Right ventricle myocardium inferior (tissue), 1 donor: Measurements from ENCODE around the gene RGS12. TPM values are rescaled to one million over a fixed set of nuclear protein-coding genes. Genes with fewer than 3 reads are reported as not detected.
"Not testable (repeated sequence)": the region's sequence is repeated elsewhere in the genome, so short reads cannot be mapped to it uniquely, and the experiment has no call there.

Experiments
- ATAC-seq: fragments of 200-7000 bp; cut with Tn5 transposase; one replicate; pipeline ENCODE4 v1.9.1; 2020; ENCODE audit warnings: mild to moderate bottlenecking, moderate library complexity
- DNase-seq: peaks from one replicate; pipeline ENCODE4 v3.0.0; 2021; ENCODE audit errors: missing footprints
- intact Hi-C: fragments of 100-400 bp; cut with DNase I; formaldehyde crosslinking; loops from one replicate; pipeline ENCODE4 v1.11.0; 2022
- total RNA-seq: library from RNA; stranded (reverse); fragmentation: NEBNext Ultra II Directional; extraction: Animal tissue kit (Norgen Biotek cat#: 25700); gene quantifications from one replicate; pipeline ENCODE4 v1.2.1, GENCODE V29; 2021
- donor health status: DM: no; HTN: yes; CAD: no; lungs with severe emphysema.

The RGS12 gene
- total RNA-seq, 1 donor from 2014 or later = 21.0 TPM

DNA sequence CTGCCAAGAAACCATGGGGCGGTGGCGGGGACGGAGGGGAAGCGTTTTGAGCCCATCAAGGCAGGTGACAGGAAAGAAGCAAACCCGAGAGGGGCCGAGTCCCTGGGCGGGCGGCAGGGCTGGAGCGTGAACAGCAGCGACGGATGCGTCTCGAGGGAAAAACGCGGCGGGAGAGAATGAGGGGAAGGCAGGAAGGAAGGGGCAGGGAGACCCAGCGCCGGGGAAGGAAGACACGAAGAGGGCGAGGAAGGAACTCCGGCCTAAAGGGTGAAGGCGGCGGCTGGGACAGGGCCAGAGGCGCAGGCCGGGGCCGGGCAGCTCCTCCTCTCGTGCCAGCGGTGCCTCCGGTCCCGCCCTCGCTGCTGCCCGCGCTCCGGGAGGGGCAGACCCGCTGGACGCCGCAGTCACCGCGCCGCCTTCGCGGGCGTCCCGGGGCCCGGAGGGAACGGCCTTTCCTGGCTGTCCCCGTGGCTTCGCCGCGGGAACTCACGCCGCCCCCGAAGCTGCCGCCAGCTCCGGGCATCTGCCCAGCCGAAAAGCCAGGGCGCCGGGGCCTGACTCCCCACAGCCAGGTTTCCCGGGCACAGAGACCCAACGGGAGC lies 751 bp upstream of the RGS12 start:
- peak; percentile 77 for DNase-seq
- intact Hi-C loops = loop anchor here (5.0 kb wide), 1 partner anchor 40 kb away; no protein-coding TSS in a partner anchor

DNA sequence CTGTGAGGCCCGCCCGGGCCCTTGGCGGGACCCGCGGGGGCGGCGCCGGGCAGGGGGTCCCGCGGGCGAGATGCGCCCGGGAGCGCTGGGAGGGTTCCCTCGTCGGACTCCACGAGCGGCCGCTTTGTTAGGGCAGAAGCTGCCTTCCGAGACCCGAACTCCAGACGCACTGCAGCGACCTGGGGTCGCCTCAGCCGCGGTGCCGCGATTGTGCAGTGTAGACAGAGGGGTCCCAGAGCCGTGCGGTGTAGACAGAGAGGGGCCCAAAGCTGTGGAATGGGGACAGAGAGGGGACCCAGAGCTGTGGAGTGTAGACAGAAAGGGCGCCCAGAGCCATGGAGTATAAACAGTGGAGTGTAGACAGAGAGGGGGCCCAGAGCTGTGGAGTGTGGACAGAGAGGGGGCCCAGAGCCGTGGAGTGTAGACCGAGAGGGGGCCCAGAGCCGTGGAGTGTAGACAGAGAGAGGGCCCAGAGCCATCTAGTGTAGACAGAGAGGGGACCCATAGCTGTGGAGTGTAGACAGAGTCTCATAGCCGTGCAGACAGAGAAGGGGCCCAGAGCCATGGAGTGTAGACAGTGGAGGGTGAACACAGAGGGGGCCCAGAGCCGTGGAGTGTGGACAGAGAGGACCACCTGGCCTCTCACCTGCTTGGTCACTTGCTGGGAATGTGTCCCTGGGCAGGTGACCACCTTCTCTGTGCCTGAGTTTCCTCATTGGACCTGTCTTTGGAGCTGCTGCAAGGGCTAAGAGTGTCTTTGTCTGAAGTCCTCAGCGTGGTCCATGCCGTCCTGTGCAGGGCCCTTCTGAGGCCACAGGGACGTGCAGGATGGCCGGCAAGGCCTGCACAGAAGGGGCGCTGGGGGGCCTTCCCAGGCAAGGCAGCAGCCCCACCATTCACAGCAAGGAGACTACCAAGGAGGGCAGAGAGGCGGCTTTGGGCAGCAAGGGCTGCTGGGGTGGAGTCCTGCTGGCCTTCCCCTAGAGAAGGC lies 875 bp downstream of the RGS12 start:
- ATAC-seq (no peak), DNase-seq (peak; percentile 68)
- intact Hi-C loops = loop anchor here (5.0 kb wide), 1 partner anchor 39 kb away; no protein-coding TSS in a partner anchor

More for the DNA sequence above, 751 bp upstream of the RGS12 start:
- ATAC-seq = peak; percentile 72

DNA sequence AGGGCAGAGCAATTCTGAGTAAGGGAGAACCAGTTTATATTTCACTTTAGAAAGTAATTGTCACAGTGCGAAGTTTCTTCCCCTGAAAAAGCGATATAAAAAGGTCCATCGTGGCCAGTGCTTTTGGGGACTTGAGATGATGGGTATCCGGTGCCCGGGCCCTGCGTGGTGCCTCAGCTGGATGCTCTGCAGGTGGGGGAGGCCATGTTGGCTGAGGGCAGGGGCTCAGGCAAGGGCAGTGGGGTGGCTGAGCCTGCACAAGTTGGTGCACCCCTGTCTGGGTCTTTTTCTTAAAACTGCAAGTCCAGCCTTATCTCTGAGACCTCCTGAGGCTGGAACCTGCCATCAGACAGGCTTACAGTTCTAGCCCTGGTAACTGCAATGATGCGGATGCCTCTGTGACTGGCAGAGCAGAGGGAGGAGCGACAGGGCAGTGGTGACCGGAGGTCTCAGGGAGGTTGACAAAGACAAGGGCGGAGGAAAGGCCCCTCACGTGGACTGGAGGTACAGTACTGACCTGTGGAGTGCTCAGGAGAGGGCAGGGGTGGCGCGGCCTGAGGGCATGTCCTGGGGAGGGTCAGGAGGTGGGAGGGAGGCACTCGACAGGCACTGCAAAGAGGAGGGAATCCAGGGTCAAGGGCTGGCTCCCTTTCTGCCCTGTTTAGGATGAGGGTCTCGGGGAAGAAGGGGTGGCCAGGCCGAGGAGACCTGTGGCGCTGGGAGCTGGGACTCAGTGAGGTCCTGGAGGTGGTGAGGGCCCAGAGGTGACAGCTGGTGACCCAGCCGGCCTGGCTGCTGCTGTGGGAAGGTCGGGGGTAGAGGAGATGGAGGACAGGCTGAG lies 1.8 kb downstream of the RGS12 start:
- ATAC-seq (no peak), DNase-seq (peak; percentile 57)
- intact Hi-C loops = loop anchor here (5.0 kb wide), 1 partner anchor 38 kb away; no protein-coding TSS in a partner anchor

DNA sequence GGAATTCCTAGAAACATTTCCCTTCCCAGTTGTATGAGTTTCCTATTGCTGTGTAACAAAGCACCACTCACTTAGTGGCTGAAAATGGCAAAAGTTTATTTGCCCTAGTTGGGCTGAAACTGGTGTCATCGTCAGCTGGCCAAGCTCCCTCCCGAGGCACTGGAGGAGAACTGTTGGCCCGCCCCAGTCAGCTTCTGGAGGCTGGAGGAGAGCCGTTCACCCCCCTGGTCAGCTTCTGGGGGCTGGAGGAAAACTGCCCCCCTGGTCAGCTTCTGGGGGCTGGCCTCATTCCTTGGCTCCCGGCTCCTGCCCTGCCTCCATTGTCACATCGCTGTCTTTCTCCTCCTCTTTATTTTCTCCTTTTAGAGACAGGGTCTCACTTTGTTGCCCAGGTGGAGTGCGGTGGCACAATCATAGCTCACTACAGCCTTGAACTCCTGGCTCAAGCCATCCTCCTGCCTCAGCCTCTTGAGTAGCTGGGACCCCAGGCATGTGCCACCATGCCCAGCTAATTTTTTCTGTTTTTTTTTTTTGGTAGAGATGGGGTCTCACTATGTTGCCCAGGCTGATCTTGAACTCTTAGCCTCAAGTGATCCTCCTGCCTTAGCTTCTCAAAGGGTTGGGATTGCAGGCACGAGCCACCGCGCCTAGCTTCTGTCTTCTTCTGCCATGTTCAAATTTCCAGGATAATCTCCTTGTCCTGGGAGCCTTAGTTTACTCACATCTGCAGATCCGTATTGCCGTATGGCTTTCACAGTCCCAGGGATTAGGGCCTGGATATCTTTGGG lies 3.2 kb downstream of the RGS12 start:
- intact Hi-C loops = no loop called here
- no peak for ATAC-seq
- DNase-seq = no peak

- DNase-seq (no peak), ATAC-seq (no peak)
- intact Hi-C loops = no loop called here
These were observed 3.8 kb downstream of the RGS12 start for GRCh38 chr4:3296651-3297050.

GRCh38 chr4:3297066-3297859 lies 4.4 kb downstream of the RGS12 start:
- intact Hi-C loops = no loop called here
- no peak for DNase-seq
- ATAC-seq = no peak

DNA sequence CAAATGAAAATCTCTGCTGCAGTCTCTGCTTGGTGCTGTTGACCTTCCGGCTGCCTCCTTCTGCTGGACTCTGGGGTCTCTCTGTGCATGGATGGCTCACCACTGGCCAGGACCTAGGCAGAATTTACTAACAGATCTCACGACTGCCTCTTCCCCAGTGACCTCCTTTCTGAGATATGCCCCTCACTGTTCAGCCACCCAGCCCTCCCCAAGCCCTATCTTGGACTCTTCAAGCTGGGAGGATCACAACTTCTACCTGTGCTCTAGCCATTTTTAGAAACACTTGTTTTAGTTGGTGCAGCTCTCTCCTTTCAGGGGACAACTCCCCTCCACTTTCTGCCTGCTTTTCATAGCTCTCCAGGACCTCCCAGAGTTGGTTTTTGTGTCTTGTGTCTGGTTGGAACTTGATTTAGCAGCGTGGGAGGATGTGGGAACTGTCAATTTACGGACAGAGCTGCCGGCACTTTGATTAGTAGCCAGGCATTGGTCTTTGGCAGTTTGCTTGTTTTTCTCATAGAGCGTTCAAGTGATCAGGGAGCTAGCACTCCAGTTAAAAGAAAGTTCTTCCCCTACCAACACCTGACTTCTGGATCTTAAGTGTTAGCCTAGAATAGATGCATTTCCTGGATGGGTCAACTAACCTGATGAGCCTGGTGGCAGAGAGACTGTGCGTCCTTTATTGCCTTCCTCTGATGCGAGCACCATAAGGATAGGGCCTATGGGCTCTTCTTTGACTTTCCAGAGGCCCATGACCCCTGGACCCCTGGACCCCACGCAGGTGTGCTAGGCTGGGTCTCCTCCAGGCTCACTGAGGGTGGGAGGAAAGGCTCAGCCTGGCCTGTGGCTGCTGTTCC lies 6.5 kb downstream of the RGS12 start:
- intact Hi-C loops = no loop called here
- DNase-seq (no peak), ATAC-seq (no peak)

DNA sequence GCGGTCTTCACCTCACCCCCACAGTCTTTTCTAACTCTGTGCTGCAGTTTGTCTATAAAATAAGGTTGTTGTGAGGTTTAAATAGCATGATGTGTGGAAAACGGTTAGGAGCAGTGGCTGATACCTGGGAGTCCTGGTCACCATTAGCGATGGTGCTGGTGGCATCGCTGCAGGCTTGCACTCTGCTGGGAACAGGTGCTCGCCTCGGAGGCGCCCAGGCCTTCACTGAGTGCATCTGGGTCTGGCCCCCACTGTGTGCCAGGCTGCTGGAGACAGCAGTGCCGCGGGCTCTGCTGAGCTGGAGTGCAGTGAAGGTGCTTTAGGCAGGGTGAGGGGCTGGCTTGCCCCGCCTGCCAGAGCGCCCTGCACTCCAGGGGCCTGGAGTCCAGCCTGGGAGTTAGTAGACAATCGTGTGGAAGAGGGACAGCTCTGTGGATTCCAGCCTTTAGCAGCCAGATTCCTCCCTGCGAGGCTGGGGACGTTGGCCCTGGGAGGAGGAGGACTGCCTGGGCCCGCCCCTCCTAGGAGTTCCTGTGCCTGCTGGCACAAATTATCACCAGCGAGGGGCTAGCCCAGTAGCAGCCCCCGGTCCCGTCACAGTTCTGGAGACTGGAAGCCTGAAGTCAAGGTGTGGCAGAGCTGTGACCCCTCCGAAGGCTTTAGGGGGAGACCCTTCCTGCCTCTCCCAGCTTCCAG lies 7.3 kb downstream of the RGS12 start:
- DNase-seq (no peak), ATAC-seq (no peak)
- intact Hi-C loops = no loop called here

DNA sequence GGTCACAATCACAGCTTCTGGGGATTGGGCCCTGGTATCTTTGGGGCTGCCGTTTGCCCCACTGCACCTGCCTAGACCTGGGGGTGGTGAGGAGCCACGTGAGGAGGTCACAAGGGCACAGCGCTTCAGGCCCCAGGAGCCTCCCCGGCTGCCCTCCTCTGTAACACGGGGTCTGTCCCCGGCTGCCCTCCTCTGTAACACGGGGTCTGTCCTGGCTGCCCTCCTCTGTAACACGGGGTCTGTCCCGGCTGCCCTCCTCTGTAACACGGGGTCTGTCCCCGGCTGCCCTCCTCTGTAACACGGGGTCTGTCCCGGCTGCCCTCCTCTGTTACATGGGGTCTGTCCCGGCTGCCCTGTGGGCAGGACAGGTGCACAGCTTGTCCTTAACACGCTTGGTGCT lies 8.1 kb downstream of the RGS12 start:
- ATAC-seq, intact Hi-C loops, DNase-seq: not testable (repeated sequence)

GRCh38 chr4:3301450-3302172 lies 8.8 kb downstream of the RGS12 start:
- intact Hi-C loops = no loop called here
- ATAC-seq (no peak), DNase-seq (no peak)

GRCh38 chr4:3302173-3302785 lies 9.5 kb downstream of the RGS12 start:
- intact Hi-C loops = no loop called here
- ATAC-seq = no peak
- no peak for DNase-seq

GRCh38 chr4:3302786-3303564 lies 10.2 kb downstream of the RGS12 start:
- ATAC-seq = no peak
- intact Hi-C loops = no loop called here
- DNase-seq = peak; percentile 50

DNA sequence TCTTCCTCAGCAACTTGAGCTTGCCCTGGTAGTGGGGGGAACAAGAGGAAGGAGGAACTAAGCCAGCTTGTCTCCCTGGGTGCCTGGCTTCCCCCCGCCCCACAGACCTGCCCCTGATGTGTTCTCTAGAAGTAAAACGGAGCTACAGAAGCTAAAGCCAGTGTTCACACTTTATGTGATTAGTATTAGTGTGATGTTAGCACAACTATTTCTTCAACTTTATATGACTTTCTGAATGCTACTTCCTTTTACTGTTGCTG lies 10.7 kb downstream of the RGS12 start:
- ATAC-seq (no peak), DNase-seq (peak; percentile 59)
- intact Hi-C loops = no loop called here

- DNase-seq (no peak), ATAC-seq (no peak)
- intact Hi-C loops = no loop called here
These were observed 11.3 kb downstream of the RGS12 start for GRCh38 chr4:3303923-3304710.
